Upper lobe of left lung (tissue), 4 donors: ENCODE measurements around the gene ZNF763.

ENCODE experiments used
- EP300 ChIP-seq, 4 donors: sonication (generic); formaldehyde crosslinking; IDR thresholded peaks; one replicate each; pipeline ENCODE4 v1.5.1; 2017; ENCODE audit warnings: antibody characterized with exemption in 4 of 4, control low read depth in 2 of 4
- POLR2A ChIP-seq, 4 donors: fragments of 450-650 bp; IDR thresholded peaks; one replicate each; pipeline ENCODE4 v1.5.1; 2016 to 2017; ENCODE audit warnings: antibody characterized with exemption in 4 of 4, mild to moderate bottlenecking in 2 of 4
- POLR2AphosphoS5 ChIP-seq, 2 donors: sonication (generic); formaldehyde crosslinking; IDR thresholded peaks; one replicate each; pipeline ENCODE4 v1.5.1; 2017; ENCODE audit warnings: antibody characterized with exemption in 2 of 2
- TF ChIP-seq, protein P1 (sequence below), 6 experiments: fragments of 450-650 bp in 4 of 6; fragments of 200-600 bp in 2 of 6; sonication (generic) in 2 of 6; IDR thresholded peaks; one replicate each; pipeline ENCODE4 v1.5.1; 2016 to 2019; ENCODE audit warnings: antibody characterized with exemption in 6 of 6

- no peak for TF ChIP-seq EP300 (IDR thresholded peaks at IDR 0.05)
- TF ChIP-seq POLR2A (IDR thresholded peaks at IDR 0.05): no peak
- TF ChIP-seq, protein P1, sequence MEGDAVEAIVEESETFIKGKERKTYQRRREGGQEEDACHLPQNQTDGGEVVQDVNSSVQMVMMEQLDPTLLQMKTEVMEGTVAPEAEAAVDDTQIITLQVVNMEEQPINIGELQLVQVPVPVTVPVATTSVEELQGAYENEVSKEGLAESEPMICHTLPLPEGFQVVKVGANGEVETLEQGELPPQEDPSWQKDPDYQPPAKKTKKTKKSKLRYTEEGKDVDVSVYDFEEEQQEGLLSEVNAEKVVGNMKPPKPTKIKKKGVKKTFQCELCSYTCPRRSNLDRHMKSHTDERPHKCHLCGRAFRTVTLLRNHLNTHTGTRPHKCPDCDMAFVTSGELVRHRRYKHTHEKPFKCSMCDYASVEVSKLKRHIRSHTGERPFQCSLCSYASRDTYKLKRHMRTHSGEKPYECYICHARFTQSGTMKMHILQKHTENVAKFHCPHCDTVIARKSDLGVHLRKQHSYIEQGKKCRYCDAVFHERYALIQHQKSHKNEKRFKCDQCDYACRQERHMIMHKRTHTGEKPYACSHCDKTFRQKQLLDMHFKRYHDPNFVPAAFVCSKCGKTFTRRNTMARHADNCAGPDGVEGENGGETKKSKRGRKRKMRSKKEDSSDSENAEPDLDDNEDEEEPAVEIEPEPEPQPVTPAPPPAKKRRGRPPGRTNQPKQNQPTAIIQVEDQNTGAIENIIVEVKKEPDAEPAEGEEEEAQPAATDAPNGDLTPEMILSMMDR (IDR thresholded peaks at IDR 0.05): no peak
- TF ChIP-seq POLR2AphosphoS5 (IDR thresholded peaks at IDR 0.05): no peak
These were observed 30.3 kb downstream of the ZNF763 start for GRCh38 chr19:11995174-11995573.
